Mucosa of rectum (tissue), 2 donors: ENCODE results near the gene NBAS.

ENCODE experiments used
- H3K27ac ChIP-seq, 2 donors: one replicate each; pipeline ENCODE4 v1.7.0; 2013; ENCODE audit warnings: inconsistent platforms in 2 of 2, low read depth in 2 of 2, low read length in 2 of 2
- H3K27me3 ChIP-seq, 2 donors: one replicate each; pipeline ENCODE4 v1.7.0; 2013; ENCODE audit warnings: low read length in 2 of 2; ENCODE audit not compliant: control insufficient read depth in 2 of 2, insufficient read depth in 2 of 2
- H3K36me3 ChIP-seq, 2 donors: one replicate each; pipeline ENCODE4 v1.7.0; 2013; ENCODE audit warnings: low read length in 2 of 2; ENCODE audit not compliant: control insufficient read depth in 2 of 2, insufficient read depth in 2 of 2
- H3K4me1 ChIP-seq, 2 donors: one replicate each; pipeline ENCODE4 v1.7.0; 2013; ENCODE audit warnings: low read length in 2 of 2, mild to moderate bottlenecking in 1 of 2; ENCODE audit not compliant: control insufficient read depth in 2 of 2, insufficient read depth in 2 of 2
- H3K4me3 ChIP-seq, 2 donors: one replicate each; pipeline ENCODE4 v1.7.0; 2013; ENCODE audit warnings: low read length in 2 of 2
- H3K9ac ChIP-seq, 2 donors: one replicate each; pipeline ENCODE4 v1.7.0; 2013; ENCODE audit warnings: low read length in 2 of 2, low read depth in 1 of 2, mild to moderate bottlenecking in 1 of 2
- H3K9me3 ChIP-seq, 2 donors: one replicate each; pipeline ENCODE4 v1.7.0; 2013; ENCODE audit warnings: low read length in 2 of 2; ENCODE audit not compliant: control insufficient read depth in 2 of 2
- donor health status: healthy.
- donor health status: Normal muscosa, but diverticular disease.

NBAS gene

GRCh38 chr2:15281681-15282080, 279.5 kb downstream of the NBAS start:
- Histone ChIP-seq H3K27ac (no peak overlapping the region), H3K9me3 (no peaks in the 10 kb centered on the region), H3K36me3 (peaks cover 0 to 2% of the 10 kb centered on the region in 2 donors), H3K4me3 (no peak overlapping the region), H3K9ac (no peak overlapping the region), H3K4me1 (no peaks in the 10 kb centered on the region), H3K27me3 (no peaks in the 10 kb centered on the region)

GRCh38 chr2:15279201-15279876, 281.8 kb downstream of the NBAS start:
- H3K27me3 ChIP-seq, result no peaks in the 10 kb centered on the region
- no peaks in the 10 kb centered on the region for H3K9me3 ChIP-seq
- no peak overlapping the region for H3K27ac ChIP-seq
- peaks cover 8 to 9% of the 10 kb centered on the region in 2 donors for H3K36me3 ChIP-seq
- no peaks in the 10 kb centered on the region for H3K4me1 ChIP-seq
- H3K4me3 ChIP-seq, result no peak overlapping the region
- no peak overlapping the region for H3K9ac ChIP-seq

- no peak overlapping the region for H3K4me3 ChIP-seq
- H3K9ac ChIP-seq, result no peak overlapping the region
- H3K27me3 ChIP-seq, result no peaks in the 10 kb centered on the region
- H3K36me3 ChIP-seq, result peaks cover 6 to 13% of the 10 kb centered on the region in 2 donors
- H3K27ac ChIP-seq, result no peak overlapping the region
- no peaks in the 10 kb centered on the region for H3K9me3 ChIP-seq
- no peaks in the 10 kb centered on the region for H3K4me1 ChIP-seq
These were observed 282.8 kb downstream of the NBAS start for GRCh38 chr2:15278296-15278695.

- Histone ChIP-seq H3K9me3 (no peaks in the 10 kb centered on the region), H3K27me3 (no peaks in the 10 kb centered on the region), H3K9ac (no peak overlapping the region), H3K27ac (no peak overlapping the region), H3K36me3 (peaks cover 6 to 13% of the 10 kb centered on the region in 2 donors), H3K4me1 (no peaks in the 10 kb centered on the region), H3K4me3 (no peak overlapping the region)
These were observed 285.8 kb downstream of the NBAS start for GRCh38 chr2:15275346-15275745.

GRCh38 chr2:15273452-15273851, 287.7 kb downstream of the NBAS start:
- H3K4me3 ChIP-seq, result no peak overlapping the region
- no peaks in the 10 kb centered on the region for H3K27me3 ChIP-seq
- no peak overlapping the region for H3K9ac ChIP-seq
- no peaks in the 10 kb centered on the region for H3K4me1 ChIP-seq
- H3K36me3 ChIP-seq, result peaks cover 6 to 13% of the 10 kb centered on the region in 2 donors
- H3K27ac ChIP-seq, result no peak overlapping the region
- no peaks in the 10 kb centered on the region for H3K9me3 ChIP-seq

- H3K9me3 ChIP-seq, result no peaks in the 10 kb centered on the region
- H3K36me3 ChIP-seq, result peaks cover 6 to 13% of the 10 kb centered on the region in 2 donors
- H3K27me3 ChIP-seq, result no peaks in the 10 kb centered on the region
- no peak overlapping the region for H3K9ac ChIP-seq
- H3K27ac ChIP-seq, result no peak overlapping the region
- no peaks in the 10 kb centered on the region for H3K4me1 ChIP-seq
- H3K4me3 ChIP-seq, result no peak overlapping the region
These were observed 288.2 kb downstream of the NBAS start for GRCh38 chr2:15272942-15273341.

DNA sequence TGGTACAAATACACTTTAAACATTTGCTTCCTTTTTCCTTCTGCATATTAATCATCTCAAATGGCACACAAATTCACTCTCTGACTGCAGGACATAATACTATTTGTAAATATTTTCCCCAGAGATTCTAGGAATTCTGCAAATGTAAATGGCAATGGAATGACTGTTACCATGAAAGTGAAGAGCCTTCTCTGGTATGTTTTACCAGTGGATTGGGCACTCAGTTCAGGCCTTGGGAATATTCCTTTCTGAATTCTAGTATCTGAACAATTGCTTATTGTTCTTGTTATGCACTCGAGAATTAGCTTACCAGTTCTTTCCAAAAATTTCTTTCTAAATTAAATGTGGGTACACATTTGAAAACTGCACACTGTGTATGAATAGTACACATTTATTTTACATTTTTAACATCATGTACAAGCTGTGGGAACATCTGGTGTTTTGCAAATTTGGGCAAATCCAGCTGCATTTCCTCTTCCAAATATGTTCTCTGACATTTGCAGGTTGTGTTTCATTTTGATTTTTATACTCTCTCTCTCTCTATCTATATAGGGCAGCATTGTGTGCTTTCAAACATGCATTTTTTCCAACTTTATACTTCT, 289.1 kb downstream of the NBAS start:
- Histone ChIP-seq H3K9ac (no peak overlapping the region), H3K27ac (no peak overlapping the region), H3K4me3 (no peak overlapping the region)

DNA sequence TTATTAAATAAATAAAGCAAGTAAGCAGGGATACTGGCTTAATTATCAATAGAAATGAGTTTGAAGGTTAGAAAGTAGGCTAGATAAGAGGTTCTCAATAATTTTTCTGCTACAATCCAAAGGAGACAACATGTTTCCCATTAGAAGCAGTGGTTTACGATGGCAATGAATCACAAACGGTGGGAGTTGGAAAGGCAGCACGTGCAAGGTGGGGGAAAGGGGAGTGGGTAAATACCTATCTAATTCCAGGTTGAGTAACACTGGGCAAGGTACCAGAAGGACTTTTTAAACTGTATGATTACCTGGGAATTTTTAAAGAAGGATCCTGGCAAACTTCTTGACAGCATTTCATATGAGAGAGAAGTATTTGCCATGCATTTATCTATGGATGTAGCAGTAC, 289.9 kb downstream of the NBAS start:
- Histone ChIP-seq H3K9me3 (no peaks in the 10 kb centered on the region), H3K36me3 (peaks cover 6 to 13% of the 10 kb centered on the region in 2 donors), H3K4me3 (no peak overlapping the region), H3K9ac (no peak overlapping the region), H3K27ac (no peak overlapping the region), H3K4me1 (no peaks in the 10 kb centered on the region), H3K27me3 (no peaks in the 10 kb centered on the region)

More for the DNA sequence above, 289.1 kb downstream of the NBAS start:
- peaks cover 6 to 13% of the 10 kb centered on the region in 2 donors for H3K36me3 ChIP-seq
- H3K9me3 ChIP-seq, result no peaks in the 10 kb centered on the region
- no peaks in the 10 kb centered on the region for H3K27me3 ChIP-seq
- H3K4me1 ChIP-seq, result no peaks in the 10 kb centered on the region

DNA sequence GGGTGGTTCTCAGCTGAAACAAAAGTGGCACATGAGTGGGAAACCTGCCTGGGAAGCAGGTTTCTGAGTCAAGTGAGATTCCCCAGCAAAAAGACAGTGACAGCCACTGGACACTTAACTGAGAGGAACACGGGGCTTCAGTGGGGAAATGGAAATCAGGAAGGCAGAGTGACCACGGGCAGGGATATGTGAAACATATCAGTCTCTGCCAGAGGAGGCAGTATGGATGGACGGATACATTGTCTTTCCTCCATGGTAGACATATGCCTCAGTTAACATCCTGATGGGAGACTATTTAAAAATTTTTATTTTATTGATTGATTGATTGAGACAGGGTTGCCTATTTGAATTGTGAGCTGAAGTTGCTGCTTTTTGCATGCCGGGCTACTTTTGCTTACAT, 292.1 kb downstream of the NBAS start:
- H3K27ac ChIP-seq, result no peak overlapping the region
- peaks cover 0 to under 1% of the 10 kb centered on the region in 2 donors for H3K36me3 ChIP-seq
- no peaks in the 10 kb centered on the region for H3K4me1 ChIP-seq
- H3K9ac ChIP-seq, result no peak overlapping the region
- no peaks in the 10 kb centered on the region for H3K27me3 ChIP-seq
- H3K4me3 ChIP-seq, result no peak overlapping the region
- no peaks in the 10 kb centered on the region for H3K9me3 ChIP-seq

DNA sequence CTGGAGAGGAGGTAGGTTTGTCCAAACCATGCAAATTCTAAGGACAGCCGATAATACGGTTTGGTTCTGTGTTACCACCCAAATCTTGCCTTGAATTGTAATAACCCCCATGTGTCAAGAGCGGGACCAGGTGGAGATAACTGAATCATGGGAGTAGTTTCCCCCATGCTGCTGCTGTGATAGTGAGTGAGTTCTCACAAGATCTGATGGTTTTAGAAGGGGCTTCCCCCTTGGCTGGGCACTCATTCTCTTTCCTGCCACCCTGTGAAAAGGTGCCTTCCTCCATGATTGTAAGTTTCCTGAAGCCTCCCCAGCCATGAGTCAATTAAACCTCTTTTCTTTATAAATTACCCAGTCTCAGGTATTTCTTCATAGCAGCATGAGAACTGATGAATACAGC, 295.2 kb downstream of the NBAS start:
- H3K9ac ChIP-seq, result no peak overlapping the region
- H3K27ac ChIP-seq, result no peak overlapping the region
- H3K9me3 ChIP-seq, result no peaks in the 10 kb centered on the region
- no peaks in the 10 kb centered on the region for H3K27me3 ChIP-seq
- no peak overlapping the region for H3K4me3 ChIP-seq
- H3K36me3 ChIP-seq, result no peaks in the 10 kb centered on the region
- no peaks in the 10 kb centered on the region for H3K4me1 ChIP-seq
